OCI-LY3 (cell line): ENCODE results near the gene MAPKAP1.

ENCODE experiments used
- CTCF ChIP-seq: fragments of 200-600, 300-600 bp; sonication (generic); IDR thresholded peaks from 2 replicates; pipeline ENCODE4 v1.5.1; 2014; ENCODE audit warnings: antibody characterized with exemption, low read length, low read depth
- EZH2phosphoT487 ChIP-seq: fragments of 200-600 bp; shearing (Covaris generic); IDR thresholded peaks from 2 replicates; pipeline ENCODE4 v1.6.1; 2018; ENCODE audit warnings: antibody characterized with exemption, mixed run types, low read depth

- TF ChIP-seq CTCF (no peak), EZH2phosphoT487 (no peak)
These were observed 251.9 kb downstream of the MAPKAP1 start for GRCh38 chr9:125455132-125455531.
